Stomach smooth muscle (tissue), 2 donors: ENCODE results near the gene POLR1D.
"Not testable (repeated sequence)": the region's sequence is repeated elsewhere in the genome, so short reads cannot be mapped to it uniquely, and the experiment has no call there.

Source experiments
- H3K27ac ChIP-seq: one replicate; pipeline ENCODE4 v1.7.0; 2013; ENCODE audit warnings: mild to moderate bottlenecking, low read length, inconsistent platforms
- H3K27me3 ChIP-seq, 2 donors: one replicate each; pipeline ENCODE4 v1.7.0; 2013; ENCODE audit warnings: low read length in 2 of 2; ENCODE audit not compliant: insufficient read depth in 2 of 2, control insufficient read depth in 1 of 2
- H3K36me3 ChIP-seq, 2 donors: one replicate each; pipeline ENCODE4 v1.7.0; 2013; ENCODE audit warnings: low read length in 2 of 2; ENCODE audit not compliant: control insufficient read depth in 2 of 2, insufficient read depth in 2 of 2
- H3K4me1 ChIP-seq: one replicate; pipeline ENCODE4 v1.7.0; 2013; ENCODE audit warnings: low read length; ENCODE audit not compliant: control insufficient read depth, insufficient read depth
- H3K4me3 ChIP-seq, 2 donors: one replicate each; pipeline ENCODE4 v1.7.0; 2013; ENCODE audit warnings: low read length in 2 of 2
- H3K9ac ChIP-seq, 2 donors: one replicate each; pipeline ENCODE4 v1.7.0; 2013; ENCODE audit warnings: low read length in 2 of 2, mild to moderate bottlenecking in 1 of 2
- H3K9me3 ChIP-seq, 2 donors: one replicate each; pipeline ENCODE4 v1.7.0; 2013; ENCODE audit warnings: low read length in 2 of 2; ENCODE audit not compliant: control insufficient read depth in 2 of 2
- donor health status: healthy.
- donor health status: Pancreatic carcinoma.

Gene POLR1D

GRCh38 chr13:27628766-27629165, 7.1 kb downstream of the POLR1D start:
- not testable (repeated sequence) for H3K27me3 ChIP-seq, H3K4me1 ChIP-seq, H3K9me3 ChIP-seq, H3K9ac ChIP-seq, H3K36me3 ChIP-seq, H3K4me3 ChIP-seq, H3K27ac ChIP-seq

- Histone ChIP-seq H3K9me3 (no peaks in the 10 kb centered on the region), H3K27me3 (no peaks in the 10 kb centered on the region), H3K36me3 (peaks cover 2% of the 10 kb centered on the region in 2 donors), H3K4me1 (no peaks in the 10 kb centered on the region), H3K27ac (no peak overlapping the region), H3K9ac (no peak overlapping the region), H3K4me3 (no peak overlapping the region)
Observed at GRCh38 chr13:27631156-27631555, 9.5 kb downstream of the POLR1D start.

- no peaks in the 10 kb centered on the region for H3K4me1 ChIP-seq
Observed at GRCh38 chr13:27631665-27632064, 10.0 kb downstream of the POLR1D start.

GRCh38 chr13:27632214-27632613, 10.5 kb downstream of the POLR1D start:
- peaks cover 0 to 2% of the 10 kb centered on the region in 2 donors for H3K36me3 ChIP-seq
- no peak overlapping the region for H3K4me3 ChIP-seq
- H3K9me3 ChIP-seq: no peaks in the 10 kb centered on the region
- H3K4me1 ChIP-seq: no peaks in the 10 kb centered on the region
- H3K9ac ChIP-seq: no peak overlapping the region
- H3K27ac ChIP-seq: no peak overlapping the region
- no peaks in the 10 kb centered on the region for H3K27me3 ChIP-seq

More at GRCh38 chr13:27631665-27632064, 10.0 kb downstream of the POLR1D start:
- Histone ChIP-seq H3K9me3 (no peaks in the 10 kb centered on the region), H3K36me3 (peaks cover 0 to 2% of the 10 kb centered on the region in 2 donors), H3K27me3 (no peaks in the 10 kb centered on the region), H3K9ac (no peak overlapping the region), H3K4me3 (no peak overlapping the region), H3K27ac (no peak overlapping the region)

- no peaks in the 10 kb centered on the region for H3K4me1 ChIP-seq
- no peaks in the 10 kb centered on the region for H3K27me3 ChIP-seq
- no peak overlapping the region for H3K27ac ChIP-seq
- no peaks in the 10 kb centered on the region for H3K9me3 ChIP-seq
- H3K36me3 ChIP-seq: peaks cover 0 to 2% of the 10 kb centered on the region in 2 donors
- no peak overlapping the region for H3K9ac ChIP-seq
- no peak overlapping the region for H3K4me3 ChIP-seq
Observed at GRCh38 chr13:27632648-27633047, 11.0 kb downstream of the POLR1D start.

GRCh38 chr13:27634231-27634630, 12.5 kb downstream of the POLR1D start:
- Histone ChIP-seq H3K27me3 (no peaks in the 10 kb centered on the region), H3K9me3 (no peaks in the 10 kb centered on the region), H3K4me3 (no peak overlapping the region), H3K27ac (no peak overlapping the region), H3K4me1 (peaks cover 9% of the 10 kb centered on the region), H3K36me3 (no peaks in the 10 kb centered on the region), H3K9ac (no peak overlapping the region)

- Histone ChIP-seq H3K4me1 (peaks cover 9% of the 10 kb centered on the region), H3K27me3 (no peaks in the 10 kb centered on the region), H3K36me3 (no peaks in the 10 kb centered on the region), H3K27ac (peak overlapping the region; percentile 1), H3K9me3 (no peaks in the 10 kb centered on the region), H3K9ac (no peak overlapping the region), H3K4me3 (no peak overlapping the region)
Observed at GRCh38 chr13:27634791-27635190, 13.1 kb downstream of the POLR1D start.

- Histone ChIP-seq H3K9me3 (no peaks in the 10 kb centered on the region), H3K4me3 (no peak overlapping the region), H3K36me3 (no peaks in the 10 kb centered on the region), H3K27me3 (no peaks in the 10 kb centered on the region), H3K27ac (no peak overlapping the region), H3K9ac (no peak overlapping the region), H3K4me1 (peaks cover 9% of the 10 kb centered on the region)
Observed at GRCh38 chr13:27635266-27635665, 13.6 kb downstream of the POLR1D start.

- Histone ChIP-seq H3K9ac (no peak overlapping the region), H3K27me3 (no peaks in the 10 kb centered on the region), H3K36me3 (no peaks in the 10 kb centered on the region), H3K9me3 (no peaks in the 10 kb centered on the region), H3K4me1 (peaks cover 9% of the 10 kb centered on the region), H3K27ac (no peak overlapping the region), H3K4me3 (peak overlapping the region in 1 of 2 donors; percentile 4)
Observed at GRCh38 chr13:27636589-27637288, 15.0 kb downstream of the POLR1D start.

- H3K4me3 ChIP-seq: peak overlapping the region in 1 of 2 donors; percentile 4
- no peak overlapping the region for H3K9ac ChIP-seq
- no peaks in the 10 kb centered on the region for H3K27me3 ChIP-seq
- no peaks in the 10 kb centered on the region for H3K36me3 ChIP-seq
- H3K27ac ChIP-seq: no peak overlapping the region
- H3K4me1 ChIP-seq: peaks cover 9% of the 10 kb centered on the region
- no peaks in the 10 kb centered on the region for H3K9me3 ChIP-seq
Observed at GRCh38 chr13:27637289-27637626, 15.6 kb downstream of the POLR1D start.

GRCh38 chr13:27638001-27638400, 16.3 kb downstream of the POLR1D start:
- H3K36me3 ChIP-seq: no peaks in the 10 kb centered on the region
- no peaks in the 10 kb centered on the region for H3K9me3 ChIP-seq
- peak overlapping the region; percentile 26 for H3K27ac ChIP-seq
- H3K9ac ChIP-seq: peak overlapping the region in 1 of 2 donors; percentile 29
- peaks cover 9% of the 10 kb centered on the region for H3K4me1 ChIP-seq
- H3K27me3 ChIP-seq: no peaks in the 10 kb centered on the region
- H3K4me3 ChIP-seq: no peak overlapping the region
